ENCODE results near the gene ASF1B. TPM values are rescaled to one million over a fixed set of nuclear protein-coding genes. Genes with fewer than 3 reads are reported as not detected.
A peak's percentile ranks its signal among the peaks of the same experiment; 100 is the strongest.

ASF1B gene
- polyA plus RNA-seq, 1 experiment: 11.1 TPM

DNA sequence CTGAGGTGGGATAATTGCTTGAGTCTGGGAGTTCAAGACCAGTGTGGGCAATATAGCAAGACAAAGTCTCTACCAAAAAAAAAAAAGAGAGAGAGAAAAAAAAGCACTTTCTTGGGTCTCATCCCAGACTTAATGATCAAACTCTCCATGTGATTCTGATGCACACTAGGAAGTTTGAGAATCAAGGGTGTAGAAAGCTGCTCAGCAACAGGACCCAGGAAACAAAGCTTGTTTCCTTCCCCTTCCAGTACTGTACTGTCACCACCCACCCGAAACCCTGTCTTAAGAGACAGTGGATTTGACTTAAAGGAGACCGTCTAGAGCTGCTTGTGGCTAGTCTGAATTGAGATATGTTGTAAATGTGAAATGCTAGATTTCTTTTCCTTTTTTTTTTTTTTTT, 58.0 kb downstream of the ASF1B start:
- no peak overlapping the region for H3K4me3 ChIP-seq (ENCODE audit: low read depth, low read length)
- CTCF ChIA-PET: interaction anchor here (0.8 to 1.3 kb wide), 4 partner anchors 9 to 206 kb away, joined by 3 to 5 read pairs (median 3); no protein-coding TSS in a partner anchor
- no peaks in the 10 kb centered on the region for H3K27me3 ChIP-seq (ENCODE audit: control insufficient read depth, insufficient read depth, low read length)
- no peak for TF ChIP-seq CTCF (IDR thresholded peaks at IDR 0.05; ENCODE audit: insufficient read depth, low read depth, low read length)
- POLR2A ChIA-PET: no interaction called here
- no peaks in the 10 kb centered on the region for H3K36me3 ChIP-seq (ENCODE audit: control insufficient read depth, insufficient read depth, low read length)
- DNase-seq (ENCODE audit: low read depth): no peak

GRCh38 chr19:14073925-14074838, 62.2 kb downstream of the ASF1B start:
- POLR2A ChIA-PET: no interaction called here
- Histone ChIP-seq H3K4me3 (ENCODE audit: low read depth, low read length) (peak overlapping the region; percentile 63), H3K27me3 (ENCODE audit: control insufficient read depth, insufficient read depth, low read length) (no peaks in the 10 kb centered on the region), H3K36me3 (ENCODE audit: control insufficient read depth, insufficient read depth, low read length) (no peaks in the 10 kb centered on the region)
- CTCF ChIA-PET: interaction anchor here (0.6 to 6.0 kb wide), 18 partner anchors 13 to 328 kb away, joined by 3 to 115 read pairs (median 5); partner anchors contain the start of genes ASF1B, DCAF15, IL27RA and NANOS3
- no peak for DNase-seq (ENCODE audit: low read depth)
- TF ChIP-seq CTCF (IDR thresholded peaks at IDR 0.05; ENCODE audit: insufficient read depth, low read depth, low read length): no peak

GRCh38 chr19:14073261-14073924, 63.0 kb downstream of the ASF1B start:
- H3K4me3 ChIP-seq (ENCODE audit: low read depth, low read length): peak overlapping the region; percentile 63
- DNase-seq (ENCODE audit: low read depth): no peak
- peak; percentile 16 for TF ChIP-seq CTCF (IDR thresholded peaks at IDR 0.05; ENCODE audit: insufficient read depth, low read depth, low read length)
- CTCF ChIA-PET: interaction anchor here (0.6 to 6.0 kb wide), 28 partner anchors 9 to 329 kb away, joined by 3 to 115 read pairs (median 4); partner anchors contain the start of genes ASF1B, DCAF15, IL27RA and NANOS3
- H3K27me3 ChIP-seq (ENCODE audit: control insufficient read depth, insufficient read depth, low read length): no peaks in the 10 kb centered on the region
- POLR2A ChIA-PET: no interaction called here
- no peaks in the 10 kb centered on the region for H3K36me3 ChIP-seq (ENCODE audit: control insufficient read depth, insufficient read depth, low read length)

GRCh38 chr19:14072535-14073260, 63.7 kb downstream of the ASF1B start, which contains the start of gene MISP3:
Gene MISP3 (plus strand): TSS chr19:14072786. CDS start chr19:14073310, 524 bp downstream.
- POLR2A ChIA-PET: no interaction called here
- peak within 1 kb of the TSS; percentile 63 for H3K4me3 ChIP-seq (ENCODE audit: low read depth, low read length)
- DNase-seq (ENCODE audit: low read depth): no peak
- TF ChIP-seq CTCF (IDR thresholded peaks at IDR 0.05; ENCODE audit: insufficient read depth, low read depth, low read length): peak; percentile 18; the same call in 1 of the 2 replicates
- CTCF ChIA-PET: interaction anchor here (0.6 to 6.0 kb wide), 40 partner anchors 7 to 494 kb away, joined by 3 to 115 read pairs (median 4); partner anchors contain the start of genes ASF1B, C19orf53, DCAF15 and NANOS3
- no peaks in the 10 kb centered on the region for H3K36me3 ChIP-seq (ENCODE audit: control insufficient read depth, insufficient read depth, low read length)
- H3K27me3 ChIP-seq (ENCODE audit: control insufficient read depth, insufficient read depth, low read length): no peaks in the 10 kb centered on the region
